GM18499 (cell line): ENCODE measurements around the gene KRT12.

Experiments used
- ATAC-seq: cut with Tn5 transposase; IDR thresholded peaks from one replicate; pipeline ENCODE4 v1.9.1; 2021; ENCODE audit warnings: moderate number of reproducible peaks; ENCODE audit not compliant: insufficient read depth, unreplicated experiment

Gene KRT12

DNA sequence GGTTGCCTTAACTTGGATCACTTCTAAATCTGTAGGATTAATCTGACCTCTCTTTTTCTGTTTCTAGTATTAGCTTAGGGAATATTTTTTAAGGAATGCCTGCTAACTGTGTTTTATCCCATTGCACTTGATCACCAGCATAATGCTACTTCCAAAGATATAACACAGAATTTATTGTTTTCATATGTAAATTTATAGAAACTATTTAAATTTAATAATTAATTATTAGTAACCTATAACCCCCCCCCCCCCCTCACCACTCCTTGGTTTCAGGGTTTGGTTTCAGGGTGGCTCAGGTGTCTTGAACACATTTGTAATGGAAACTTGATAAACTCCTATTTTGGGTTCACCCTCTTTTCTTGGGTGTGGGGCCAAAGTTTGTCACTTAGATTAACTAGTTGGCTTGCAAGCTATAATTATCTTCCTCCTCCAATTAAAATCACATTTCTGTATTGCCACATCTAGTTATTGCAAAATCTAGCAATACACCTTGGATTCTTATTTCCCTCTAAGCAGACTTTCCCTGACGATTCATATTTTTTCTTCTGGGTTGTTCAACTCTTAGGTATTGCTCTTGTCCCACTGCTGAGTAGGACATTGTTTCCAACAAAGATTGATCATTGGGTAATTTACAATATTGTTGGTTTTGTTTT lies 18.3 kb downstream of the KRT12 start:
- no peak for ATAC-seq

DNA sequence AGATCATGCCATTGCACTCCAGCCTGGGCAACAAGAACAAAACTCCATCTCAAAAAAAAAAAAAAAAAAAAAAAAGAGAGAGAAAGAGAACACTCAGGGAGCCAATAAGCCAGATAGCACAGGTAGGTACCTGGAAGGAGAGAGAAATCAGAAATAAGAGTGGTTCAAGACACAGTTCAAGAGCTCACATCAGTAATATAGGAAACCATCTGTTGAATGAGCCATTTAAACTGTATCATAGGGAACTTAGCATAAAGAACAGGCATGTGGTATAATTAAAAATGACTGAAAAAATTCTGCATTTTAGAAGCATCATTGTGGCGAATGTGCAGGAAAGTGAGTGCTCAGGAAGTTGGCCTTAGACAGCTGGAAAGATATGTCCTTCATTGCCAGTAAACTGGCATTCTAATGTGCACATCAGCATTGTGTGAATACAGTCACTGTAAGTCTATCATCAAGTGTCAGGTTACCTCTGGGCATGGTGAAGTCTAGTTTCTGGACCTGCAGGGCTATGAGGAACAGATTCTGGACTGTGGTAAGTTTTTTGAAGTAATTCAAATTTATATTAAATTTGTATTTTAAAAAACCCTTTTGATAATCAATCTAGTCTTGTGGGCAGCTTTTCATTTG lies 20.4 kb downstream of the KRT12 start:
- no peak for ATAC-seq

DNA sequence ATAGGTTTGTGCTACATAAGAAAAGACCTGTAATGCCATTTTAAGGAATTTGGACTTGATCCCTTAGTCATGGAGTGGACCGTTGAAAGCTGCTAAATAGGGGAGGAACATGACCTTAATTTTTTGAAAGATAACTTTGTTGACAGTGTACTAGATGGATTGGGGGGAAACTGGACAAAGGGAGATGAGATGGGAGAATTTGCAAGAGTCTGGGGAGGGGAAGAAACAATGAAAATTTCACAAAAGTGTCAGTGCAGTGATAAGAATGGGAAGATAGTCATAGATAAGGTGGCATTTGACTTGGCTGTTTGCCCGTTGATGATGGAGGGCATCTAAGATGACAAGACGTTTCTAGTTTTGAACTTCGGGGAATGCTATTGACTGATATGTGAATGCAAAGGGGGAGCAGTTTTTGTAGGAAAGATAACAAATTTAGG lies 22.3 kb downstream of the KRT12 start:
- no peak for ATAC-seq

DNA sequence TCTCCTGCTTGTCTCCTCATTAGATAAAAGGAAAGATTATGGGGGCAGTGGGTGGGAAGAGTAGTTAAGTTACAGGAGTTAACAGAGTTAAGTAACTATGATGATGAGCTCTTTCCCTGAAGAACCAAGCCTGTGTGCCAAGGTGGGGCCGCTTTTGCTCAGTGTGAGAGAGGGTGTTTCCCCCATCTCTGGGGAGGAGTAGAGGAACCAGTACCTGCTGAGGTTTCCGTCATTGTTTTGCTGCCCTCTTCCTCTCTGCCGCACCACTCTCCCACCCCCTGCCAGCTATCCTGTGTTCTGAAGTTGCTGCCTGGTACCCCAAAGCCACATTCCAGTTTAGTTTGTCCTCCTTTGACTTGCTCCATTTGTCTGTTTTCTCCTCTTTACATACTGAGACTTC lies 23.8 kb downstream of the KRT12 start:
- no peak for ATAC-seq

DNA sequence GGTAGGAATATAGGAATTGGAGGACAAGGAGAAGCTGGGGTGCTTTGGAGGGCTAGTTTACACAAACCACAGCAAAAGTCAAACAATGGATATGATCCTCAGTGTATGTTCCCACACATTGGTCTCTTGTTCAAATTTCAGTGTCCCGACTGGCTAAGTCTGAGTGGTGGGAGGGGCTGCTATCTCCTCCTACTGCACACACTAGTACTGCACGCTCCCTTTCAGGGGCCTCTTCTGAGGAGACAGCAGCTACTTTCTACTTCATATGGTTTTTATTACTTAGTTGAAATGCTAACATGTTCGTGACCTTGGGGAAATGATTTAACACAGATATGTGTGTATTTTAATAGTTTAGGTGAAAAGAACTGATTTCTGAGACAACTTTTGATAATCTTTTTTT lies 25.8 kb downstream of the KRT12 start:
- no peak for ATAC-seq

DNA sequence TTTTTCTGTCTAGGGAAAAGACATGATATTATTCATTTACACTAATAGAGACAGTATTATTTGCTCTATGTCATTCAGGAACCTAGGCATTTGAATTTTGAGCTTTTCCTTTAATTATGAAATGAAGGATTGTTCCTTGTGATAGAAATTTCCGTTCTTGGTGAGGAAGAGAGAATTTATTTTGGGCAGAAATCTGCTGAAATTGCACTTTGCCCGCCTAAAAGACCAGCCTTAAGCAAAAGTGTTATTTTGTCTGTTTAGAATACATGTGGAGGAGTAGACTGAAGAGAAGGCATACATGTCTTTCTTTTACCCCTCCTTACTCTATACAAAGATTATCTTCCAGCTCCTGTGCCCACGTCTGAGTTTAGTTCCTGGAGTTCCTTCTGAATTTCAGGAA lies 27.8 kb downstream of the KRT12 start:
- no peak for ATAC-seq

DNA sequence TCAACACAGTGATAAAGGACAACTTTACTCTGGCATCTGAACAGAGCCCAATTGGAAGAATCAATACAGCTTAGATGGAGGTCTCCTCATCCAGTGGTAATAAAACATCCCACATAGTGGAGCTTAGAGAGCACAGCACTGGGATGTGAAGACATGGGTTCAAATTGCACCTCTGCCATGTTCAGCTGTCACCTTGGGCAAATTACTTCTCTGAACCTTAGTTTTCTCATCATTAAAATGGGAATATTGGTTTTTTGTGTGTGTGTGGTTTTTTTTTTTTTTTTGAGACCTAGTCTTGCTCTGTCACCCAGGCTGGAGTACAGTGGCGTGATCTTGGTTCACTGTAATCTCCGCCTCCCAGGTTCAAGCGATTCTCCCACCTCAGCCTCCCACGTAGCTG lies 31.0 kb downstream of the KRT12 start:
- no peak for ATAC-seq

DNA sequence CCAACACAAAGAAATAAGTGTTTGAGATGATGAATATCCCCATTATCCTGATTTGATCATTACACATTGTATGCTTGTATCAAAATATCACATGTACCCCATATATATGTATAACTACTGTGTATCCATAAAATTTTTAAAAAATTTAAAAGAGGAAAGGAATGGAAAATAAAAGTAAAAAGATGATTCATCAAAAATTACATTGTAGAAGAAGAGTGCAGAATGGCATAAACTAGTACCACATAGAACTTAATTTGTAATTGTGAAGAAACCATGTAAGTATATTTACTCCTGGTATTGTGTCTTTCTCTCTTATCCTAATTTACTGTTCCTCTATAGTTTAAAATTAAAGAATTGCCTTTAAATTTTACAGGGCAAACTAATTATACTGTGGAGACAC lies 33.1 kb downstream of the KRT12 start:
- ATAC-seq = no peak

DNA sequence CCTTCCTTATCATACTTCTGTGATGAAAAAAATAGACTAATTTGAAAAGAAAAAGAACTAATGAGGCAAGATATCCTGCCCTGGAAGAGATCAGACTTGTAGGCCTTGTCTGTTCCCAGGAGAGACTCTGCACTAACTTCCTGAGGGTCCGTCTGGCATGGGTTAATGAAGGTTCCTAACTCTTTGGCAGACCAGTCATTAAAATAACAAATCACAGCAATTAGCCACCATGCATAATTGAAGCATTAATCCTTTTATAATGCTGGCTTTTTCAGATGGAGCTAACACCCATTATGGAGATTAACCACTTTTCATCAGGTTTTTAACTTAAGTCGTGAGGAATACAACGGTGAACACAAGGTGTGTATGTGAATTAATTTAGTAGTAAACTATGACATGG lies 34.2 kb downstream of the KRT12 start:
- no peak for ATAC-seq

DNA sequence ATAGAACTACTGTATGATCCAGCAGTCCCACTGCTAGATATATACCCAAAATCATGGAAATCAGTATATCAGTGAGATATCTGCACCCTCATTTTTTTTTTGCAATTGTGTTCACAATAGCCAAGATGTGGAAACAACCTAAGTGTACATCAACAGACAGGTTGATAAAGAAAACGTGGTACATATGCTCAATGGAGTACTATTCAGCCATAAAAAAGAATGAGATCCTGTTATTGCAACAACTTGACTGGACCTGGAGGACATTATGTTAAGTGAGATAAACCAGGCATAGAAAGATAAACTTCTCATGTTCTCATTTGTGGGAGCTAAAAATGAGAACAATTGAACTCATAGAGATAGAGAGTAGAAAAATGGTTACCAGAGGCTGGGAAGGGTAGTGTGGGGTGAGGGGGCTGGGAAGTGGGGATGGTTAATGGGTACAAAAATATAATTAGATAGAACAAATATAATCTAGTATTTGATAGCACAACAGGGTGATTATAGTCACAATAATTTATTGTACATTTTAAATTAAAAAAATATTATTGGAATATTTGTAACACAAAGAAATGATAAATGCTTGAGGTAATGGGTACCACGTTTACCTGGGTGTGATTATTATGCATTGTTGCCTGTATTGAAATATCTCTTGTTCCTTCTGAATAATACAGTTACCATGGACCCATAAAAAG lies 36.8 kb downstream of the KRT12 start:
- ATAC-seq = no peak

DNA sequence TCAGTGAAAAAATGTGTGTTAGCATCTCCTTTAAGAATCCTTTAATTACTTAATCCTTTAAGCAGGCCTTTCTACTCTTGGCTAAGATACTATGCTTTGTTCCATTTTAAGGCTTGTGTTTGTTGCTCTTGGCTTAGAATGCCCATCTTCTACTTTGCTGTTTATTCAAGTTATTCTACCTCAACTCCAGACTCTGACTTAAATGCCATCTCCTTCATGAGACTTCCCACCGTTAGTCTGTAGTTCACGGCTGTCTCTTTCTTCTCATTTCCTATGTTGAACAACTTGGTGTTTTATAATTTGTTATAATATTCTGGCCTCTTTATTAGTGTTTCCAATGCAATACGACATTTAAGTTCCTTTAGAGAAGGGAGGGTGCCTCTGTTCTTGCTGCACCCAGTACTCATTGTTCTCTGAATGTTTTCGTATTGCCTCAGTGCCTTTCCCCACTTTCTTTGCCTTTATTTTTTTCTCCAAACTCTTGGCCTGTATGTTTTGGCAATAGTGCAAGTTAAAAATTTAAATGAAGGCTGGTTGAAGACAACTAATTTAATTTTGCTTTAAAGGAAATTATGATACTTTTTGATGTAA lies 38.5 kb downstream of the KRT12 start:
- no peak for ATAC-seq

DNA sequence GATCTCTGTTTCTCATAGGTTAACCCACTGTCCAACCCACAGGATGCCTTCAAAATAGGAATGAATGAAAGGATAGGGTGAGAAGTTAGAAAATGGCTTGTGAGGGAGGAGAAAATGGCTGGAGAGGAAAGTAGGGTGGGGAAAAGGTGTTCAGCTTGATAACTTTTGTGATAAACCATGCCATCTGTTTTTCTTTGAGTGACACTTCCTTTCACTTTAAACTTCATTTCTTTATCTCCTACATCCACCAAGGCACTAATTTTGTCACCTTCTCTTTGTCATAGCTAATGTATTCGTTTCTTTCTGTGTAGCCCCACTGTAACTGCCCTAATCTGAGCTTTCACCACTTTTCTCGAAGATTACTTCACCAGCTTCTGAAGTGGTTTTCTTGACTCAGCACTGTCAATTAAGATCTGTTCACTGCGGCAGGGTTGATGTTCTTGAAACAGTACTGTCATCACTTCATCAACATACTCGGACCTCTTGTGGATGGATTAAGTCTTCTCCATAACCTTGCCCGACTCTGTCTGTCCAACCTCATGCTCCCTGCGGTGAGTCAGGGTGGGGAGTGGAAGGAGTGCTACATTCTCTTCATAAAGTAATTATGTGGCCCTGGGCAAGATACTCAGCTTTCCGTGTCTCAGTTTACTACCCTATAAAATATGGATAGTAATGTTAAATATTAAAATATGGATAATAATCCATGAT lies 39.1 kb downstream of the KRT12 start:
- no peak for ATAC-seq

DNA sequence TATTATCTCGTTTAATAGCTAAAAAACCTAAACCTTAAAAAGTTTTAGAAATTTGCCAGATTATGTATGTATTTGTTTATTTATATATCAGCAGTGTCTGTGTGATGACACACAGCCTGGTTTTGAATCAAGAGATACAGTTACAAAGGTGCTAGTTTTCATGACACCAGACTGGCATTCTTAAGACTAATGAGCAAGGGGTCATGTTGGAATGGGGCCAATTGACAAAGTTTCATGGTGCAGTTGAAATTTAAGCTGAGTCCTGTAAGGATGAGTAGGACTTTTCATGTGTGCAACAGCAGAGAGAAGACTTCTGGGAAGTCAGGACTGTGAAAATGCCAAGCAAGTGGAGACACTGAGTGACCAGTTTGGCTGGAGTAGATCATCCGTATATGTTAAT lies 41.4 kb downstream of the KRT12 start:
- no peak for ATAC-seq

DNA sequence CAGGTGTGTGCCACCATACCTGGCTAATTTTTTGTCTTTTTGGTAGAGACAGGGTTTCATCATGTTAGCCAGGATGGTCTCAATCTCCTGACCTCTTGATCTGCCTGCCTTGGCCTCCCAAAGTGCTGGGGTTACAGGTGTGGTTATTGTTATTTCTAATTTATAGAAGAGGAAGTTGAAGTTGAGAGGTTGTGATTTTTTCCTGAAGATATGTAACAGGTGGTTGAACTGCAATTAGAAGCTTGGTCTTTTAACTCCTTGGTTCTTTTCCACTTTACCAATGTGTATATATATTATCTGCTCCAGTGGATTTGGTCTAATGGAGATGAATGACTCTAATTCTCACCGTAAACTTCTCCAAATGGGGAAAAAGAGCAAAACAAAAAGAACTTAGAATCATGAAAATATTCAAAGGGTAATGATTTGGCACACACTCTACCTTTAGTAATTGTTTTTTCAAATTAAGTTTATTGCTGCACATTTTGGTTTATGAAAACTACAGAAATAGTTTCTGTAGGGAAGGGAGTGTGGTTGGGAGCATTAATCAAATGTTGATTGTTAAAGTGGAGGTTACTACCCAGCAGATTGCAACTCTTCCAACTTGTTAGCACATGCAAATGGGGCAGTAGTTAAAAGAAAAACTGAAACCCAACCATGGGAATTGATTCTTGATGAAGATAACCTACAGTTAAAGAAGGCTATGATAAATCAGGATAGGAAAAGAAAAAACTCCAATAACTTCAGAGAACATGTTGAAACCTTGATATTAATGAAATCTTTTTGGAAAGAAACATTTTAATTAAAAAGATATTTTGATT lies 42.8 kb downstream of the KRT12 start:
- ATAC-seq = no peak

DNA sequence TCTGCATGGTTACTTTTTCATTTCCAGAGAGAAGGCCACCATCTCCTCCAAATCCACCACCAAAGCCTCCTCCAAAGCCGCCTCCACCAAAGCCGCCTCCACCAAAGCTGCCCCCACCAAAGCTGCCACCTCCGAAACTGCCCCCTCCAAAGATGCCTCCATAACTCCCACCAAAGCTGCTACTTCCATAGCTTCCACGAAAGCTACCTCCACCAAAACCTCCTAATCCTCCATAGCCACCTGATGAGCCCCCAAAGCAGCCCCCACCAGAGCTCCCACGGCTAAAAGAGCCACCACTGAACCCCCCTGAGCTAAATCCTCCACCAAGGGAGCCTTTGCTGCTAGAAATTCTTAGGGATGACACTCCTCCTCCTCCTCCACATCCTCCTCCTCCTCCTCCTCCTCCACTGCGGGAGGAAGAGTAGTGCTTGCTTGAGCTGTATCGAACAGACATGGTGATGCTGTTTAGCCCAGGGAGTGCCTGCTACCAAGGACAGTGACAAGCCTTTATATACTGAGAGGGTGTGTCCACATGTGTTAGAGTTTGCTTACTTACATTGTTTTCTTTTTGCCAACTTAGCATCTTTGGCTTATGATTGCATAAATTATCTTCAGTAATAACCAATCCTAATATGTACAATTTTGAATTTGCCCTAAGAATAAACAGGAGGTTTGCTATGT lies 44.8 kb downstream of the KRT12 start, which contains the start of gene KRT10:
TSS of gene KRT10 (minus strand) at position 483 of the 681 bp plus-strand sequence. CDS start at position 454, 29 bp downstream.
- no peak for ATAC-seq

DNA sequence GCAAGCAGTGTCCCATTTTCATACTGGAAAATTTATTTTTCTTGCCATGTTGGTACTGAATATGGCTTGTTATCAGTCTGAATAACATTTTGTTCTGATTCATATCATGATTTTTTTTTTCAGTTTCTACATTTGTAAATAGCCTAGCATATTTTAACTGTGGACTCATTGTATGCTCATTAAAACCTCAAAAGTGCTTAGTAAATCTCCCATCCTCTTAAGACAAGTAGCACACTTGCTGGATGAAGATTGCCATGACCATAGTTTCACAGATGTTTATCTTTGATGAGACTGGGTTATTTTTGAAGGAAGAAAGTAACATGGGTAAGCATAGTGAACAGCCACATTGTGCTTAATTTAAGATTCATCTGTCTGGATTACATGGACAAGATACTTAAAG lies 45.5 kb downstream of the KRT12 start:
- ATAC-seq = no peak

DNA sequence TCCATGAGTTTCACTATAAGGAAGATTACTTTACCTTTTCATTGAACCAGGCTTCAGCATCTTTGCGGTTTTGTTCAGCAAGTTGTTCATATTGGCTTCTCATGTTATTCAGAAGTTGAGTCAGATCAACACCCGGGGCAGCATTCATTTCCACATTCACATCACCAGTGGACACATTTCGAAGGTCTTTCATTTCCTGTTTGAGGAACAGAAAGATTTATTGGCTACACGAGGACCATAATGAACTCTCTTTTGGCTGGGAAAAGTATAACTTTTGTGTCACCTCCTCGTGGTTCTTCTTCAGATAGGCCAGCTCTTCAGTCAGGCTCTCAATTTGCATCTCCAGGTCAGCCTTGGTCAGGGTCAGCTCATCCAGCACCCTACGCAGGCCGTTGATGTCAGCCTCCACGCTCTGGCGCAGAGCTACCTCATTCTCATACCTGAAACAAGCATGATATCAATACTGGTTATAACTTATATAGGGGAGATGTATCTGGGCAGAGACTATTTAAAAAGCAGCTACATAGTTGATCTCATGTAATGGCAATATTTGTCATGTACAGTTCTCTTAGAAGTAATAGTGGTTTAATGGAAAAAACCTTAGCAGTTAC lies 46.7 kb downstream of the KRT12 start:
- ATAC-seq = no peak

DNA sequence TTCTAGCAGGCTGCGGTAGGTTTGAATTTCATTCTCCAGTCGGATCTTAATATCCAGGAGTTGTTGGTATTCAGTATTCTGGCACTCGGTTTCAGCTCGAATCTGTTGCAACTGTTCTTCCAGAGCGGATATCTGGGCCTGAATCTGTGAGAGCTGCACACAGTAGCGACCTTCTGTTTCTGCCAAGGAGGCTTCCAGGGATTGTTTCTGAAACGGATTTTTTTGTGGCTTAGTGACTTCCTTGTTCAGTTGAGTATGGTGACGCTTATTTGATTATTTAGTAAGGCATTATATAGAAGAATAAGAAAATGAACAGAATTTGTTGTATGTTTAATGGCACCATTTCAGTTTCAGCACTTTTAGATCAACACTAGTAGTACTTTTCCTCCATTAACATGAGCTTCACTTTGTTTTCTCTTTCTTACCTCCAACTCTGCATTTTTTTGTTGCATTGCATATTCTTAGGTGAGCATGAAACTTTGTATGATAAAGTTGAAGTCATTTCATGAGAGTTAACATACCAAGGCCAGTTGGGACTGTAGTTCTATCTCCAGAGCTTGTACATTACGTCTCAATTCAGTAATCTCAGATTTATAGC lies 47.4 kb downstream of the KRT12 start:
- no peak for ATAC-seq
